OCI-LY3 (cell line): ENCODE results near the gene RAET1E.

Experiments used
- H2AFZ ChIP-seq: fragments of 200-600, 300-600 bp; shearing (Covaris generic); 2 replicates; pipeline ENCODE4 v1.6.0; 2014; ENCODE audit warnings: antibody characterized with exemption, low read depth, low read length
- H3K27ac ChIP-seq: fragments of 200-600, 300-600 bp; sonication (generic); 2 replicates; pipeline ENCODE4 v1.5.1; 2014; ENCODE audit warnings: mild to moderate bottlenecking, low read length, moderate library complexity, mixed read lengths
- H3K27me3 ChIP-seq: fragments of 200-600, 300-600 bp; sonication (generic); 2 replicates; pipeline ENCODE4 v1.6.1; 2014; ENCODE audit warnings: low read depth, low read length, mixed read lengths
- H3K36me3 ChIP-seq: fragments of 200-600, 300-600 bp; sonication (generic); replicated peaks from 2 replicates; pipeline ENCODE3; 2014; ENCODE audit warnings: low read depth, low read length, mixed read lengths
- H3K4me1 ChIP-seq: fragments of 300-600, 200-600 bp; sonication (generic); 2 replicates; pipeline ENCODE4 v1.6.1; 2014; ENCODE audit warnings: low read length, mixed read lengths
- H3K4me2 ChIP-seq: fragments of 200-600, 300-600 bp; sonication (generic); 2 replicates; pipeline ENCODE4 v1.6.1; 2014; ENCODE audit warnings: low read length, mixed read lengths
- H3K4me3 ChIP-seq: fragments of 300-600, 200-600 bp; sonication (generic); 2 replicates; pipeline ENCODE4 v1.5.1; 2014; ENCODE audit warnings: antibody characterized with exemption, mild to moderate bottlenecking, low read length, moderate library complexity
- H3K79me2 ChIP-seq: fragments of 300-600, 200-600 bp; shearing (Covaris generic); 2 replicates; pipeline ENCODE4 v1.6.1; 2014; ENCODE audit warnings: mild to moderate bottlenecking, low read length, mixed read lengths
- H3K9ac ChIP-seq: fragments of 300-600, 200-600 bp; shearing (Covaris generic); 2 replicates; pipeline ENCODE4 v1.6.0; 2014; ENCODE audit warnings: mild to moderate bottlenecking, low read length, moderate library complexity
- H3K9me3 ChIP-seq: fragments of 200-600, 300-600 bp; shearing (Covaris generic); 2 replicates; pipeline ENCODE4 v1.6.1; 2014; ENCODE audit warnings: low read length, mixed read lengths; ENCODE audit not compliant: insufficient read depth
- H4K20me1 ChIP-seq: fragments of 200-600, 300-600 bp; sonication (generic); 2 replicates; pipeline ENCODE4 v1.6.1; 2016; ENCODE audit warnings: low read length, mixed read lengths; ENCODE audit not compliant: insufficient read depth
- EZH2phosphoT487 ChIP-seq: fragments of 200-600 bp; shearing (Covaris generic); IDR thresholded peaks from 2 replicates; pipeline ENCODE4 v1.6.1; 2018; ENCODE audit warnings: antibody characterized with exemption, mixed run types, low read depth
- TF ChIP-seq, protein P1 (sequence below): fragments of 200-600, 300-600 bp; sonication (generic); IDR thresholded peaks from 2 replicates; pipeline ENCODE4 v1.5.1; 2014; ENCODE audit warnings: antibody characterized with exemption, low read length, low read depth

RAET1E gene

GRCh38 chr6:149935668-149936067 is 37.8 kb upstream of the RAET1E start:
- Histone ChIP-seq H3K27me3 (peaks cover 54% of the 10 kb centered on the region), H3K27ac (no peak overlapping the region), H3K9me3 (no peaks in the 10 kb centered on the region), H3K4me3 (no peak overlapping the region), H3K79me2 (no peaks in the 10 kb centered on the region), H3K4me1 (peaks cover 19% of the 10 kb centered on the region), H3K4me2 (no peak overlapping the region), H3K9ac (no peak overlapping the region), H3K36me3 (no peaks in the 10 kb centered on the region), H2AFZ (no peak overlapping the region), H4K20me1 (no peaks in the 10 kb centered on the region)
- TF ChIP-seq, protein P1, sequence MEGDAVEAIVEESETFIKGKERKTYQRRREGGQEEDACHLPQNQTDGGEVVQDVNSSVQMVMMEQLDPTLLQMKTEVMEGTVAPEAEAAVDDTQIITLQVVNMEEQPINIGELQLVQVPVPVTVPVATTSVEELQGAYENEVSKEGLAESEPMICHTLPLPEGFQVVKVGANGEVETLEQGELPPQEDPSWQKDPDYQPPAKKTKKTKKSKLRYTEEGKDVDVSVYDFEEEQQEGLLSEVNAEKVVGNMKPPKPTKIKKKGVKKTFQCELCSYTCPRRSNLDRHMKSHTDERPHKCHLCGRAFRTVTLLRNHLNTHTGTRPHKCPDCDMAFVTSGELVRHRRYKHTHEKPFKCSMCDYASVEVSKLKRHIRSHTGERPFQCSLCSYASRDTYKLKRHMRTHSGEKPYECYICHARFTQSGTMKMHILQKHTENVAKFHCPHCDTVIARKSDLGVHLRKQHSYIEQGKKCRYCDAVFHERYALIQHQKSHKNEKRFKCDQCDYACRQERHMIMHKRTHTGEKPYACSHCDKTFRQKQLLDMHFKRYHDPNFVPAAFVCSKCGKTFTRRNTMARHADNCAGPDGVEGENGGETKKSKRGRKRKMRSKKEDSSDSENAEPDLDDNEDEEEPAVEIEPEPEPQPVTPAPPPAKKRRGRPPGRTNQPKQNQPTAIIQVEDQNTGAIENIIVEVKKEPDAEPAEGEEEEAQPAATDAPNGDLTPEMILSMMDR, result no peak
- TF ChIP-seq EZH2phosphoT487, result no peak

DNA sequence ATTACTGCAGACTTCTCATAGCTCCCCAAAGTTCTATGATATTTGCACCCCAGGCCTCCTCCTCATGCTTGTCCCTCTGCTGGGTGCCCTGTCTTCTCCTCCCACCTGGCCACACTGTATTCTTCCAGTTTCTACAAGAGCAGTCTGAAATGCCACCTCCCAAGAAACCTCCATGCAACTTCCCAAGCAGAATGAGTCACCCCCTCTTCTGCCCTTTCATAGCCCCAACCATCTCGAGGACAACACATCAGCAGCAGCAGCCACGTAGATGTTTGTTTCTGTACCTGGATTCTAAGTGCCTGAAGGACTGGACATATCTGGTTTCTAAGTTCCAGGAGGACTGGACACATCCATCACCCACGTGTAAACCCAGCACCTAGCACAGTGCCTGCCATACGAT is 37.3 kb upstream of the RAET1E start:
- Histone ChIP-seq H3K4me1 (peaks cover 19% of the 10 kb centered on the region), H3K4me3 (no peak overlapping the region), H2AFZ (no peak overlapping the region), H3K36me3 (no peaks in the 10 kb centered on the region), H3K9ac (no peak overlapping the region), H3K9me3 (no peaks in the 10 kb centered on the region), H4K20me1 (no peaks in the 10 kb centered on the region), H3K27ac (no peak overlapping the region), H3K4me2 (no peak overlapping the region), H3K79me2 (no peaks in the 10 kb centered on the region), H3K27me3 (peaks cover 52% of the 10 kb centered on the region)
- TF ChIP-seq, protein P1, result no peak
- no peak for TF ChIP-seq EZH2phosphoT487

- Histone ChIP-seq H3K36me3 (no peaks in the 10 kb centered on the region), H4K20me1 (no peaks in the 10 kb centered on the region), H3K27me3 (peaks cover 50% of the 10 kb centered on the region), H3K27ac (no peak overlapping the region), H3K4me2 (peak overlapping the region; percentile 24), H3K9me3 (no peaks in the 10 kb centered on the region), H3K9ac (no peak overlapping the region), H3K4me3 (0 out of 2 replicates have a peak overlapping the region, but pooled peaks have one; percentile 26), H3K79me2 (no peaks in the 10 kb centered on the region), H3K4me1 (peaks cover 12% of the 10 kb centered on the region), H2AFZ (no peak overlapping the region)
- TF ChIP-seq, protein P1, result peak; percentile 66
- TF ChIP-seq EZH2phosphoT487, result no peak
Observed at GRCh38 chr6:149934249-149935156, 36.6 kb upstream of the RAET1E start.

GRCh38 chr6:149933461-149933860 is 35.5 kb upstream of the RAET1E start:
- Histone ChIP-seq H3K9ac (no peak overlapping the region), H3K4me2 (no peak overlapping the region), H4K20me1 (no peaks in the 10 kb centered on the region), H3K9me3 (no peaks in the 10 kb centered on the region), H3K27me3 (peaks cover 56% of the 10 kb centered on the region), H3K27ac (no peak overlapping the region), H3K4me1 (peaks cover 5% of the 10 kb centered on the region; the same call in 1 of the 2 replicates), H3K36me3 (no peaks in the 10 kb centered on the region), H3K4me3 (no peak overlapping the region), H2AFZ (no peak overlapping the region), H3K79me2 (no peaks in the 10 kb centered on the region)
- TF ChIP-seq EZH2phosphoT487, result no peak
- TF ChIP-seq, protein P1, result no peak
